ENCODE results near the gene BRD1. TPM values are rescaled to one million over a fixed set of nuclear protein-coding genes. Genes with fewer than 3 reads are reported as not detected.
"Not testable (repeated sequence)": the region's sequence is repeated elsewhere in the genome, so short reads cannot be mapped to it uniquely, and the experiment has no call there.

The BRD1 gene
- total RNA-seq, 1 donor from 2014 or later, result 27.7 TPM

- H3K4me1 Mint-ChIP-seq (ENCODE audit: low read depth), result peaks cover 8% of the 10 kb centered on the region
- no peak overlapping the region for H3K27ac Mint-ChIP-seq (ENCODE audit: unreplicated experiment)
- peaks cover 10% of the 10 kb centered on the region for H3K9me3 Mint-ChIP-seq (ENCODE audit: low read depth)
- no peak overlapping the region for H3K4me3 Mint-ChIP-seq (ENCODE audit: unreplicated experiment)
- peak; percentile 82 for DNase-seq (ENCODE audit: low spot score)
- no peaks in the 10 kb centered on the region for H3K27me3 Mint-ChIP-seq (ENCODE audit: low read depth)
- no peaks in the 10 kb centered on the region for H3K36me3 Mint-ChIP-seq (ENCODE audit: low read depth)
- no peak for TF ChIP-seq CTCF (IDR thresholded peaks at IDR 0.05)
Measured at GRCh38 chr22:49765091-49765771, 62.4 kb downstream of the BRD1 start.

- Mint-ChIP-seq H3K4me3 (ENCODE audit: unreplicated experiment) (no peak overlapping the region), H3K36me3 (ENCODE audit: low read depth) (no peaks in the 10 kb centered on the region), H3K9me3 (ENCODE audit: low read depth) (peaks cover 10% of the 10 kb centered on the region), H3K27me3 (ENCODE audit: low read depth) (no peaks in the 10 kb centered on the region), H3K4me1 (ENCODE audit: low read depth) (peaks cover 13% of the 10 kb centered on the region), H3K27ac (ENCODE audit: unreplicated experiment) (no peak overlapping the region)
- peak; percentile 92 for DNase-seq (ENCODE audit: low spot score)
- no peak for TF ChIP-seq CTCF (IDR thresholded peaks at IDR 0.05)
Measured at GRCh38 chr22:49764127-49764581, 63.5 kb downstream of the BRD1 start.

- no peaks in the 10 kb centered on the region for H3K27me3 Mint-ChIP-seq (ENCODE audit: low read depth)
- no peak overlapping the region for H3K4me3 Mint-ChIP-seq (ENCODE audit: unreplicated experiment)
- H3K36me3 Mint-ChIP-seq (ENCODE audit: low read depth), result no peaks in the 10 kb centered on the region
- peak; percentile 72 for DNase-seq (ENCODE audit: low spot score)
- TF ChIP-seq CTCF (IDR thresholded peaks at IDR 0.05), result no peak
- peaks cover 9% of the 10 kb centered on the region for H3K4me1 Mint-ChIP-seq (ENCODE audit: low read depth)
- peaks cover 10% of the 10 kb centered on the region for H3K9me3 Mint-ChIP-seq (ENCODE audit: low read depth)
- H3K27ac Mint-ChIP-seq (ENCODE audit: unreplicated experiment), result no peak overlapping the region
Measured at GRCh38 chr22:49763696-49764095, 64.0 kb downstream of the BRD1 start.

GRCh38 chr22:49763138-49763537, 64.5 kb downstream of the BRD1 start:
- peaks cover 9% of the 10 kb centered on the region for H3K4me1 Mint-ChIP-seq (ENCODE audit: low read depth)
- peaks cover 14% of the 10 kb centered on the region for H3K9me3 Mint-ChIP-seq (ENCODE audit: low read depth)
- H3K4me3 Mint-ChIP-seq (ENCODE audit: unreplicated experiment), result no peak overlapping the region
- DNase-seq (ENCODE audit: low spot score), result peak; percentile 44
- no peaks in the 10 kb centered on the region for H3K27me3 Mint-ChIP-seq (ENCODE audit: low read depth)
- no peak for TF ChIP-seq CTCF (IDR thresholded peaks at IDR 0.05)
- H3K36me3 Mint-ChIP-seq (ENCODE audit: low read depth), result no peaks in the 10 kb centered on the region
- H3K27ac Mint-ChIP-seq (ENCODE audit: unreplicated experiment), result no peak overlapping the region

GRCh38 chr22:49762571-49762970, 65.1 kb downstream of the BRD1 start:
- H3K4me3 Mint-ChIP-seq (ENCODE audit: unreplicated experiment); H3K27ac Mint-ChIP-seq (ENCODE audit: unreplicated experiment); DNase-seq (ENCODE audit: low spot score); H3K36me3 Mint-ChIP-seq (ENCODE audit: low read depth); H3K27me3 Mint-ChIP-seq (ENCODE audit: low read depth); H3K4me1 Mint-ChIP-seq (ENCODE audit: low read depth): not testable (repeated sequence)
- H3K9me3 Mint-ChIP-seq (ENCODE audit: low read depth), result peaks cover 15% of the 10 kb centered on the region

- H3K36me3 Mint-ChIP-seq (ENCODE audit: low read depth), result peaks cover 2% of the 10 kb centered on the region
- peaks cover 16% of the 10 kb centered on the region for H3K9me3 Mint-ChIP-seq (ENCODE audit: low read depth)
- no peak overlapping the region for H3K27ac Mint-ChIP-seq (ENCODE audit: unreplicated experiment)
- no peak overlapping the region for H3K4me3 Mint-ChIP-seq (ENCODE audit: unreplicated experiment)
- DNase-seq (ENCODE audit: low spot score), result no peak
- H3K4me1 Mint-ChIP-seq (ENCODE audit: low read depth), result peaks cover 9% of the 10 kb centered on the region
- TF ChIP-seq CTCF (IDR thresholded peaks at IDR 0.05), result no peak
- no peaks in the 10 kb centered on the region for H3K27me3 Mint-ChIP-seq (ENCODE audit: low read depth)
Measured at GRCh38 chr22:49761836-49762235, 65.8 kb downstream of the BRD1 start.

All from chondrocyte (in vitro differentiated cells).